Activated B cell treated with CpG ODN at 0.5 μM for 24 hours (primary cell): ENCODE results near the gene PEF1. TPM values are rescaled to one million over a fixed set of nuclear protein-coding genes. Genes with fewer than 3 reads are reported as not detected.
A peak's percentile ranks its signal among the peaks of the same experiment; 100 is the strongest.

ENCODE experiments used
- ATAC-seq: fragments of 200-7000 bp; cut with Tn5 transposase; one replicate; pipeline ENCODE4 v1.10.0; 2021; ENCODE audit warnings: low read depth, mild to moderate bottlenecking, moderate library complexity
- CTCF ChIA-PET: fragments of 350-600 bp; sonication (Branson Sonifier 250); formaldehyde crosslinking; loops from one replicate; lab custom pipeline; 2021; ENCODE audit warnings: antibody characterized with exemption; lab: Charles Lee
- POLR2A ChIA-PET: fragments of 350-600 bp; sonication (Branson Sonifier 250); formaldehyde crosslinking; loops from one replicate; lab custom pipeline; 2021; ENCODE audit warnings: antibody characterized with exemption; lab: Charles Lee
- DNase-seq: peaks from one replicate; pipeline ENCODE4 v3.0.0; 2022
- H3K27ac Mint-ChIP-seq: one replicate; pipeline ENCODE4 v1.8.0; 2020; ENCODE audit warnings: mixed read lengths
- H3K27me3 Mint-ChIP-seq: one replicate; pipeline ENCODE4 v1.8.0; 2021; ENCODE audit warnings: mixed read lengths
- H3K36me3 Mint-ChIP-seq: one replicate; pipeline ENCODE4 v1.8.0; 2021; ENCODE audit warnings: low read depth, mixed read lengths
- H3K4me1 Mint-ChIP-seq: one replicate; pipeline ENCODE4 v1.8.0; 2021; ENCODE audit warnings: mixed read lengths
- H3K4me3 Mint-ChIP-seq: one replicate; pipeline ENCODE4 v1.8.0; 2020; ENCODE audit warnings: mild to moderate bottlenecking, mixed read lengths
- H3K9me3 Mint-ChIP-seq: one replicate; pipeline ENCODE4 v1.8.0; 2020; ENCODE audit warnings: mixed read lengths
- intact Hi-C: fragments of 100-400 bp; cut with micrococcal nuclease; formaldehyde crosslinking; loops from one replicate; pipeline ENCODE4 v1.15.1; 2024
- total RNA-seq: library from RNA; stranded (reverse); gene quantifications from 2 replicates; pipeline ENCODE4 v1.2.3, GENCODE V29; 2022
- TF ChIP-seq, protein P1 (sequence below): fragments of 200-600 bp; IDR thresholded peaks from one replicate; pipeline ENCODE4 v1.8.0; 2022; ENCODE audit warnings: antibody characterized with exemption, mild to moderate bottlenecking

The PEF1 gene
- total RNA-seq, 1 donor from 2014 or later, result 58.0 TPM

DNA sequence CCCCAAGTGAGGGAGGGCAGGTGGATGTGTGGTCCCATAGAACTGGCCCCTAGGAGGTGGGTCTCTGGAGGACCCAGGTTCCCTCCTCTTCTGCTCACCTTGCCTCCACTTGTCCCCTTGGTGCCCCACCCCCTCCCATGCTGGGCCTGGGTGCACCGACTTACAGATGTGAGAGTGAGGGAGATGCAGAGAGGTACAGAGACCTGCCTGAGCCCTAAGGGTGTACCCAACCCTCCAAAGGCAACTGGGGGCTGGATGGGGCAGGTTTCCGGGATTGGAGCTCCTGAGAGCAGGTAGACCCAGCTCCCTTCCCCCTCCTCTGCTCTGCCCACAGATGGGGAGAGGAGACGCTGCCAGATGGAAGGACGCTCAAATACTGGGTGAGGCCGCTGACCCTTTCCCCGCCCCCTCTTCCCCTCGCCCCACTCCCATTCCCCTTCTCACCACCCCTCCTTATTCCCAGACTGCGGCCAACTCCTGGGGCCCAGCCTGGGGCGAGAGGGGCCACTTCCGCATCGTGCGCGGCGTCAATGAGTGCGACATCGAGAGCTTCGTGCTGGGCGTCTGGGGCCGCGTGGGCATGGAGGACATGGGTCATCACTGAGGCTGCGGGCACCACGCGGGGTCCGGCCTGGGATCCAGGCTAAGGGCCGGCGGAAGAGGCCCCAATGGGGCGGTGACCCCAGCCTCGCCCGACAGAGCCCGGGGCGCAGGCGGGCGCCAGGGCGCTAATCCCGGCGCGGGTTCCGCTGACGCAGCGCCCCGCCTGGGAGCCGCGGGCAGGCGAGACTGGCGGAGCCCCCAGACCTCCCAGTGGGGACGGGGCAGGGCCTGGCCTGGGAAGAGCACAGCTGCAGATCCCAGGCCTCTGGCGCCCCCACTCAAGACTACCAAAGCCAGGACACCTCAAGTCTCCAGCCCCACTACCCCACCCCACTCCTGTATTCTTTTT, 58.0 kb downstream of the PEF1 start:
- Mint-ChIP-seq H3K4me1 (peaks cover 10% of the 10 kb centered on the region), H3K4me3 (no peak overlapping the region), H3K36me3 (no peaks in the 10 kb centered on the region), H3K9me3 (no peaks in the 10 kb centered on the region), H3K27ac (no peak overlapping the region), H3K27me3 (peaks cover 20% of the 10 kb centered on the region)
- ATAC-seq (no peak), DNase-seq (no peak)
- ChIA-PET POLR2A (no interaction called here), CTCF (interaction anchor here (1.5 kb wide), 1 partner anchor 32 kb away, joined by 8 read pairs; no protein-coding TSS in a partner anchor)
- TF ChIP-seq, protein P1, sequence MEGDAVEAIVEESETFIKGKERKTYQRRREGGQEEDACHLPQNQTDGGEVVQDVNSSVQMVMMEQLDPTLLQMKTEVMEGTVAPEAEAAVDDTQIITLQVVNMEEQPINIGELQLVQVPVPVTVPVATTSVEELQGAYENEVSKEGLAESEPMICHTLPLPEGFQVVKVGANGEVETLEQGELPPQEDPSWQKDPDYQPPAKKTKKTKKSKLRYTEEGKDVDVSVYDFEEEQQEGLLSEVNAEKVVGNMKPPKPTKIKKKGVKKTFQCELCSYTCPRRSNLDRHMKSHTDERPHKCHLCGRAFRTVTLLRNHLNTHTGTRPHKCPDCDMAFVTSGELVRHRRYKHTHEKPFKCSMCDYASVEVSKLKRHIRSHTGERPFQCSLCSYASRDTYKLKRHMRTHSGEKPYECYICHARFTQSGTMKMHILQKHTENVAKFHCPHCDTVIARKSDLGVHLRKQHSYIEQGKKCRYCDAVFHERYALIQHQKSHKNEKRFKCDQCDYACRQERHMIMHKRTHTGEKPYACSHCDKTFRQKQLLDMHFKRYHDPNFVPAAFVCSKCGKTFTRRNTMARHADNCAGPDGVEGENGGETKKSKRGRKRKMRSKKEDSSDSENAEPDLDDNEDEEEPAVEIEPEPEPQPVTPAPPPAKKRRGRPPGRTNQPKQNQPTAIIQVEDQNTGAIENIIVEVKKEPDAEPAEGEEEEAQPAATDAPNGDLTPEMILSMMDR, result no peak
- intact Hi-C loops, result no loop called here

DNA sequence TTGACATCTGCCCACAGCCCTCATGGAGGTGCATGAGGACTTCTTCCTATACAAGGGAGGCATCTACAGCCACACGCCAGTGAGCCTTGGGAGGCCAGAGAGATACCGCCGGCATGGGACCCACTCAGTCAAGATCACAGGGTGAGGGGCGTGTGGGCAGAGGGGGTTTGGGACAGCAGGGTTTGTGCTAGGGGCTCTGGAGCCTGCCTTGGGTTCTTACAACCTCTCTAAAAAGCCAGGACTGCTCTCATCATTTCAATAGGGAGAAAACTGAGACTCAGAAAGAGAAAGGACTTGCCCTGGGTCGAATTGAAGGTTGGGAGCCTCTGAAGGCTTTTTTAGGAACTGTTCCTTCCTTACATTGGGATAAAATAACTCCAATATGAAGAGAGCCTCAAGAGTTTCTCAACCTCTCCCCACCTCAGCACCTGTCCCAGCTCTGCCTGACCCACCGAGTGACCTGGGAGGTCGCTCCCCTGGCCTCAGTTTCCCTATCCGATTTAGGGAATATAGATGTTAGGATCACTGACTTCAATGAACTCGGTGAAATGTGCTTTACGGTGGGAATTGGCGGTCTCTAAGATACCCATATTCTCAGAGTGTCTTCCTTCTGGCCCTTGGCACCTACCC, 58.8 kb downstream of the PEF1 start:
- H3K4me1 Mint-ChIP-seq, result peaks cover 10% of the 10 kb centered on the region
- intact Hi-C loops, result no loop called here
- ATAC-seq (no peak), DNase-seq (no peak)
- ChIA-PET CTCF (no interaction called here), POLR2A (no interaction called here)
- peaks cover 15% of the 10 kb centered on the region for H3K27me3 Mint-ChIP-seq
- no peaks in the 10 kb centered on the region for H3K36me3 Mint-ChIP-seq
- TF ChIP-seq, protein P1, result no peak
- H3K9me3 Mint-ChIP-seq, result no peaks in the 10 kb centered on the region
- no peak overlapping the region for H3K27ac Mint-ChIP-seq
- H3K4me3 Mint-ChIP-seq, result no peak overlapping the region

DNA sequence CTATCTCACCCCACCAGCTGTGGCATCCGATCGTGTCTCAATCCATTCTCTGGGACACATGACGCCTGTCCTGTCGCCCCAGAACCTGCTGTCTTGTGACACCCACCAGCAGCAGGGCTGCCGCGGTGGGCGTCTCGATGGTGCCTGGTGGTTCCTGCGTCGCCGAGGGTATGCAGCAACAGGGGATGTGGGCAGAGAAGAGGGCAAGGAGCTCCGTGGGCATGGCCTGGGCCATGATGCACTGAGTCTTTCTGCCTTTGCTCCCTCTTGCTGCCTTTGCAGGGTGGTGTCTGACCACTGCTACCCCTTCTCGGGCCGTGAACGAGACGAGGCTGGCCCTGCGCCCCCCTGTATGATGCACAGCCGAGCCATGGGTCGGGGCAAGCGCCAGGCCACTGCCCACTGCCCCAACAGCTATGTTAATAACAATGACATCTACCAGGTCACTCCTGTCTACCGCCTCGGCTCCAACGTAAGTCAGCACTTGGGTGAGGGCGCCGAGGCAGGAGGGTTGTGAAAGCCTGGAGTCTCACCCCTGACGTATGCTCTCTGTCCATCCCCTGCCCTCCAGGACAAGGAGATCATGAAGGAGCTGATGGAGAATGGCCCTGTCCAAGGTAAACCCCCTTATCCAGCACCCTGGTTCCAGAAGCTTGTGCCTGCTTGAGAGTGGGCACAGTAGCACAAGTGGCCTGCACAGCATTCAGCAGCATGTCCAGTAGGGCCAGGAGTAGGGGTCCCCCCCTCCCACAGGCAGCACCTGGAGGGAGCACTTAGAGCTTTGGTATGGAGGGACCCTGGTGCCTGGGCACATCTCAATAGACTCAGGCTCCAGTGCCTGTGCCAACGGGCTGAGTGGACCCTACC, 59.6 kb downstream of the PEF1 start:
- DNase-seq, result peak; percentile 14
- CTCF ChIA-PET, result no interaction called here

DNA sequence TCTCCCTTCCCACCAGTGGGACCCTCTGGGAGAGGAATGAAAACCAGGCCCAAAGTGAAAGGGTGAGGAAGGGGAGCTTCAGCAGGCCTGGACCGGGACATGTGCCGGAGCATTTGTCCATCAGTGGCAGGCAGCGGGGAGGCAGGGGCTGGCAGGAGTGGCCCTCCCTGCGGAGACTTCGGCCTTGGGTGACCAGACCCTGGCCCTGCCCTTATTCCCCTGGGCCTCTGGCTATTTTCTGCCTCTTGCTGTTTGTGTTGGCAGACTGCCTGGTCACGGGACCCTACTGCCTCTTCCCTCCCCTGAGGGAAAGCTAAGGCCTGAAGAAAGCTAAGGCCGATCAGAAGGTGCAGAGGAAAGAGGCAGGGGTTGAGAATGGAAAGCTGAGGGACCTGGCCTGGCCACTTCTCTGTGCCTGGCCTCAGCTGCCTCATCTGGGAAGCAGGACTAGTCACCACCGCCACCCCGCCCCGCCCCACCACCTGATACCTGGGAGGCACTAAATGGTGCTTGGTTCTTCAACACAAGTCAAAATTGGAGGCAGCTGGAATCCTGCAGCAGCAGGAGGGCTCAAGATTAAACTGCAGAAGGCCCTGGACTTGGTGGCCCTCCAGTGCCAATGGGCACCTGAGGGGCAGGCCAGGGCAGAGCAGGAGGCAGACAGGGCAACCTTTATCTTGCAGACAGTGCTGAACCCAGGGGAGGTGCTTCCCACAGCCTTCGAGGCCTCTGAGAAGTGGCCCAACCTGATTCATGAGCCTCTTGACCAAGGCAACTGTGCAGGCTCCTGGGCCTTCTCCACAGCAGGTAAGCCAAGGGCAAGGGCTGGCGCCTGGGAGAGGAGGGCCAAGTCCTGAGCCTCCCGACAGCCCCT, 60.4 kb downstream of the PEF1 start:
- H3K4me1 Mint-ChIP-seq, result peaks cover 9% of the 10 kb centered on the region
- intact Hi-C loops, result no loop called here
- no peak overlapping the region for H3K4me3 Mint-ChIP-seq
- DNase-seq, result peak; percentile 4
- POLR2A ChIA-PET, result no interaction called here
- H3K36me3 Mint-ChIP-seq, result no peaks in the 10 kb centered on the region
- CTCF ChIA-PET, result no interaction called here
- no peak for ATAC-seq
- H3K27ac Mint-ChIP-seq, result no peak overlapping the region
- H3K9me3 Mint-ChIP-seq, result no peaks in the 10 kb centered on the region
- TF ChIP-seq, protein P1, result no peak
- H3K27me3 Mint-ChIP-seq, result peaks cover 11% of the 10 kb centered on the region

More for the DNA sequence above, 59.6 kb downstream of the PEF1 start:
- ATAC-seq, result no peak
- peaks cover 10% of the 10 kb centered on the region for H3K4me1 Mint-ChIP-seq
- TF ChIP-seq, protein P1, result no peak
- no peak overlapping the region for H3K27ac Mint-ChIP-seq
- no peak overlapping the region for H3K4me3 Mint-ChIP-seq
- POLR2A ChIA-PET, result no interaction called here
- H3K27me3 Mint-ChIP-seq, result peaks cover 15% of the 10 kb centered on the region
- H3K9me3 Mint-ChIP-seq, result no peaks in the 10 kb centered on the region
- no peaks in the 10 kb centered on the region for H3K36me3 Mint-ChIP-seq
- intact Hi-C loops, result no loop called here
